OCI-LY7 (cell line): ENCODE data around the gene RGS2. TPM values are rescaled to one million over a fixed set of nuclear protein-coding genes. Genes with fewer than 3 reads are reported as not detected.

Experiments
- BruUV-seq: library from RNA; stranded (reverse); fragments of 400-500 nt; replicated peaks from 2 replicates; lab custom pipeline; 2021; lab: Mats Ljungman, UMichigan
- CTCF ChIA-PET: fragments of 300-600 bp; sonication (Branson Sonifier 250); formaldehyde crosslinking; loops from one replicate; lab custom pipeline; 2022; ENCODE audit warnings: antibody characterized with exemption; ENCODE audit not compliant: unreplicated experiment; lab: Charles Lee
- POLR2A ChIA-PET: fragments of 300-600 bp; sonication (Branson Sonifier 250); formaldehyde crosslinking; loops from one replicate; lab custom pipeline; 2022; ENCODE audit warnings: antibody characterized with exemption; lab: Charles Lee
- DNase-seq: peaks from one replicate; pipeline ENCODE4 v3.0.0-alpha.2; 2015; ENCODE audit warnings: low spot score
- H2AFZ ChIP-seq: fragments of 200-600 bp; sonication (generic), shearing (Covaris generic); 2 replicates; pipeline ENCODE4 v1.6.1; 2014; ENCODE audit warnings: mild to moderate bottlenecking, antibody characterized with exemption, low read length, moderate library complexity
- H3K27ac ChIP-seq: fragments of 200-600 bp; sonication (generic); 2 replicates; pipeline ENCODE4 v1.5.1; 2014; ENCODE audit warnings: mixed run types, low read depth, mild to moderate bottlenecking, moderate library complexity, low read length, inconsistent platforms; ENCODE audit not compliant: poor library complexity, severe bottlenecking
- H3K36me3 ChIP-seq: fragments of 200-600 bp; sonication (generic); 2 replicates; pipeline ENCODE4 v1.6.1; 2014; ENCODE audit warnings: mild to moderate bottlenecking, antibody characterized with exemption, low read length, moderate library complexity, mixed read lengths; ENCODE audit not compliant: insufficient read depth
- H3K4me1 ChIP-seq: fragments of 200-600 bp; sonication (generic); 2 replicates; pipeline ENCODE4 v1.5.1; 2014; ENCODE audit warnings: mild to moderate bottlenecking, low read length; ENCODE audit not compliant: insufficient read depth, poor library complexity, severe bottlenecking
- H3K4me2 ChIP-seq: fragments of 200-600 bp; sonication (generic); 2 replicates; pipeline ENCODE4 v1.6.1; 2014; ENCODE audit warnings: mild to moderate bottlenecking, low read length
- H3K4me3 ChIP-seq: fragments of 200-600 bp; sonication (generic); 2 replicates; pipeline ENCODE4 v1.5.1; 2014; ENCODE audit warnings: mild to moderate bottlenecking, low read depth, low read length; ENCODE audit not compliant: poor library complexity, severe bottlenecking
- H3K79me2 ChIP-seq: fragments of 200-600 bp; sonication (generic); 2 replicates; pipeline ENCODE4 v1.6.1; 2016; ENCODE audit warnings: low read depth, mild to moderate bottlenecking, low read length, moderate library complexity, mixed read lengths; ENCODE audit not compliant: insufficient read depth
- H3K9me2 ChIP-seq: fragments of 200-600 bp; sonication (generic); 2 replicates; pipeline ENCODE4 v1.6.1; 2016; ENCODE audit warnings: mild to moderate bottlenecking, low read length, mixed read lengths; ENCODE audit not compliant: insufficient read depth
- H3K9me3 ChIP-seq: fragments of 200-600 bp; sonication (generic); 2 replicates; pipeline ENCODE4 v1.6.1; 2014; ENCODE audit warnings: mild to moderate bottlenecking, mixed run types, low read length, mixed read lengths
- H4K20me1 ChIP-seq: fragments of 200-600 bp; sonication (generic); 2 replicates; pipeline ENCODE4 v1.6.1; 2014; ENCODE audit warnings: mild to moderate bottlenecking, antibody characterized with exemption, low read length, moderate library complexity, mixed read lengths; ENCODE audit not compliant: insufficient read depth
- EZH2phosphoT487 ChIP-seq: fragments of 200-600 bp; sonication (generic); IDR thresholded peaks from 2 replicates; pipeline ENCODE4 v1.6.1; 2018; ENCODE audit warnings: low read depth, borderline replicate concordance, mild to moderate bottlenecking, mixed run types, antibody characterized with exemption, low read length, moderate library complexity, mixed read lengths
- intact Hi-C: fragments of 100-400 bp; cut with micrococcal nuclease; formaldehyde crosslinking; loops from one replicate; pipeline ENCODE4 v1.10.0; 2022; ENCODE audit not compliant: unreplicated experiment
- total RNA-seq, 2 experiments: library from RNA; depleted of rRNA in 1 of 2; stranded (reverse); fragments of >200 nt in 1 of 2; shearing (Covaris generic) in 1 of 2; gene quantifications; 2 replicates each; pipeline ENCODE4 v1.2.3, GENCODE V29; 2014 to 2022
- TF ChIP-seq, protein P1 (sequence below): fragments of 200-600 bp; sonication (generic); conservative IDR thresholded peaks from 2 replicates; pipeline ENCODE4 v1.5.1; 2014; ENCODE audit warnings: mild to moderate bottlenecking, antibody characterized with exemption, low read length, moderate library complexity, mixed read lengths

Gene RGS2
- total RNA-seq, 2 experiments from 2014 or later, result 12.5 to 27.6 TPM

DNA sequence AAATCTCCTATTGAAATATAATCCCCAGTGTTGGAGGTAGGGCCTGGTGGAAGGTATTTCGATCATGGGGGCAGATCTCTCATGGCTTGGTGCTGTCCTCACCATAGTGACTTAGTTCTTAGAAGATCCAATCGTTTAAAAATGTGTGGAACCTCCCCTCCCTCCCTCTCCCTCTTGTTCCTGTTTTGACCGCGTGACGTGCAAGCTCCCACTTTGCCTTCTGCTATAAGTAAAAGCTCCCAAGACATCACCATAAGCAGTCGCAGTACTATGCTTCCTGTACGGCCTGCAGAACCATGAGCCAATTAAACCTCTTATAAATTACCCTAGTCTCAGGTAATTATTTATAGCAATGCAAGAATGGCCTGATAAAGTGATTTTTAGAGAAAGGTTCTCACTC is 10.9 kb upstream of the RGS2 start:
- Histone ChIP-seq H3K4me1 (no peaks in the 10 kb centered on the region), H4K20me1 (no peaks in the 10 kb centered on the region), H2AFZ (no peak overlapping the region), H3K4me3 (no peak overlapping the region), H3K79me2 (no peaks in the 10 kb centered on the region), H3K27ac (no peak overlapping the region), H3K4me2 (no peak overlapping the region), H3K9me2 (no peaks in the 10 kb centered on the region), H3K9me3 (no peaks in the 10 kb centered on the region), H3K36me3 (no peaks in the 10 kb centered on the region)
- TF ChIP-seq, protein P1, sequence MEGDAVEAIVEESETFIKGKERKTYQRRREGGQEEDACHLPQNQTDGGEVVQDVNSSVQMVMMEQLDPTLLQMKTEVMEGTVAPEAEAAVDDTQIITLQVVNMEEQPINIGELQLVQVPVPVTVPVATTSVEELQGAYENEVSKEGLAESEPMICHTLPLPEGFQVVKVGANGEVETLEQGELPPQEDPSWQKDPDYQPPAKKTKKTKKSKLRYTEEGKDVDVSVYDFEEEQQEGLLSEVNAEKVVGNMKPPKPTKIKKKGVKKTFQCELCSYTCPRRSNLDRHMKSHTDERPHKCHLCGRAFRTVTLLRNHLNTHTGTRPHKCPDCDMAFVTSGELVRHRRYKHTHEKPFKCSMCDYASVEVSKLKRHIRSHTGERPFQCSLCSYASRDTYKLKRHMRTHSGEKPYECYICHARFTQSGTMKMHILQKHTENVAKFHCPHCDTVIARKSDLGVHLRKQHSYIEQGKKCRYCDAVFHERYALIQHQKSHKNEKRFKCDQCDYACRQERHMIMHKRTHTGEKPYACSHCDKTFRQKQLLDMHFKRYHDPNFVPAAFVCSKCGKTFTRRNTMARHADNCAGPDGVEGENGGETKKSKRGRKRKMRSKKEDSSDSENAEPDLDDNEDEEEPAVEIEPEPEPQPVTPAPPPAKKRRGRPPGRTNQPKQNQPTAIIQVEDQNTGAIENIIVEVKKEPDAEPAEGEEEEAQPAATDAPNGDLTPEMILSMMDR, result no peak
- TF ChIP-seq EZH2phosphoT487, result no peak
- POLR2A ChIA-PET, result interaction anchor here (0.6 to 1.0 kb wide), 4 partner anchors 8 to 328 kb away, joined by 3 to 8 read pairs (median 3); no protein-coding TSS in a partner anchor
- CTCF ChIA-PET, result interaction anchor here (0.6 kb wide), 1 partner anchor 227 kb away, joined by 4 read pairs; no protein-coding TSS in a partner anchor
- DNase-seq, result no peak
- BruUV-seq, result no TSS peak
- intact Hi-C loops, result no loop called here

DNA sequence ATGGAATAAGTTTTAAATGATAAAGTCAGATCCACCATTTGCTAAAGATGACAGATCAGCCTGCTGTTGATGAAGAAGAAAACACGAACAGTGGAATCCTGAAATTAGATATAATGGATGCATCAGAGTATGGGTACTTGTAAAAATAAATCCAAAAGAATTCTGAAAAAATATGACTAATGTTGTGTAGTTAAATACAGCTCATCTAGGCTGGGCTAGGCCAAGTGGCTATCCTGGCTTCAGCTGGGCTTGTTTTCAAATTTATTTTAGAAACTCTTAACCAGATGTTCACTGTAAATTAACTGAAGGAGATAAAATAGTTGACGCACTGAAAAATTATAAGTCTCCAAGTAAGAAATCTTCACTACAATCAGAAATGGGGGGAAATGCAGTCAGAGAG is 7.4 kb upstream of the RGS2 start:
- no TSS peak for BruUV-seq
- no peak overlapping the region for H3K4me2 ChIP-seq
- no peaks in the 10 kb centered on the region for H3K9me2 ChIP-seq
- no peak overlapping the region for H3K4me3 ChIP-seq
- H3K27ac ChIP-seq, result no peak overlapping the region
- intact Hi-C loops, result no loop called here
- H3K36me3 ChIP-seq, result no peaks in the 10 kb centered on the region
- ChIA-PET CTCF (no interaction called here), POLR2A (interaction anchor here (0.7 to 1.1 kb wide), 4 partner anchors 9 to 283 kb away, joined by 3 to 4 read pairs (median 3); no protein-coding TSS in a partner anchor)
- TF ChIP-seq, protein P1, result no peak
- TF ChIP-seq EZH2phosphoT487, result no peak
- no peaks in the 10 kb centered on the region for H3K79me2 ChIP-seq
- H2AFZ ChIP-seq, result no peak overlapping the region
- no peaks in the 10 kb centered on the region for H3K9me3 ChIP-seq
- no peak for DNase-seq
- peaks cover 1% of the 10 kb centered on the region for H3K4me1 ChIP-seq
- H4K20me1 ChIP-seq, result no peaks in the 10 kb centered on the region

DNA sequence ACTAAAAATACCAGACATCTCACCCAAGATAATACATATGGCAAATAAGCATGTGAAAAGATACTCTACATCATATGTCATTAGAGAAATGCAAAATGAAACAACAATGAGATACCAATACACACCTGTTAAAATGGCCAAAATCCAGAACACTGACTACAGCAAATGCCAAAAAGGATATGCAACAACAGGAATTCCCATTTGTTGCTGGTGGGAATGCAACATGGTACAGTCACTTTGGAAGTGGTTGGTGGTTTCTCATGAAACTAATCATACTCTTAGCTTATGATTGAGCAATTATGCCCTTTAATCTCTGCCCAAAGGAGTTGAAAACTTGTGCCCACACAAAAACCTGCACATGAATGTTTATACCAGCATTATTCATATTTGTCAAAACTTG is 6.4 kb upstream of the RGS2 start:
- DNase-seq, result no peak
- Histone ChIP-seq H3K79me2 (no peaks in the 10 kb centered on the region), H3K4me1 (peaks cover 11% of the 10 kb centered on the region), H3K9me2 (no peaks in the 10 kb centered on the region), H4K20me1 (no peaks in the 10 kb centered on the region), H3K4me2 (no peak overlapping the region), H3K36me3 (no peaks in the 10 kb centered on the region), H3K4me3 (no peak overlapping the region), H3K27ac (no peak overlapping the region), H2AFZ (no peak overlapping the region), H3K9me3 (no peaks in the 10 kb centered on the region)
- TF ChIP-seq EZH2phosphoT487, result no peak
- TF ChIP-seq, protein P1, result no peak
- POLR2A ChIA-PET, result interaction anchor here (0.9 to 1.0 kb wide), 2 partner anchors 8 kb away, joined by 3 to 4 read pairs; no protein-coding TSS in a partner anchor
- no TSS peak for BruUV-seq
- CTCF ChIA-PET, result no interaction called here
- intact Hi-C loops, result no loop called here
